HEK293 (cell line): ENCODE measurements around the gene IFT172.
A peak's percentile ranks its signal among the peaks of the same experiment; 100 is the strongest.

Experiments used
- CTCF ChIA-PET: fragments of 350-600 bp; formaldehyde crosslinking; extraction: SDS; loops from one replicate; lab custom pipeline; 2021; ENCODE audit warnings: antibody characterized with exemption; lab: Yijun Ruan, JAX
- POLR2A ChIA-PET: fragments of 300-600 bp; formaldehyde crosslinking; extraction: SDS; loops from one replicate; lab custom pipeline; 2020; ENCODE audit warnings: antibody characterized with exemption, inconsistent platforms; lab: Yijun Ruan, JAX
- H3K27ac ChIP-seq: fragments of 200-500 bp; sonication (Bioruptor generic); 2 replicates; pipeline ENCODE4 v1.5.1; 2014; ENCODE audit warnings: low read depth, low read length, control low read depth, inconsistent platforms; ENCODE audit errors: extremely low read depth
- H3K36me3 ChIP-seq, 2 experiments: fragments of 200-500 bp in 1 of 2; sonication (Bioruptor generic) in 1 of 2; 1 replicate in 1 of 2; 2 replicates in 1 of 2; pipeline ENCODE4 v1.5.1; 2014 to 2017; ENCODE audit warnings: inconsistent platforms in 2 of 2, low read length in 2 of 2; ENCODE audit not compliant: control insufficient read depth in 2 of 2, insufficient read depth in 1 of 2
- H3K4me1 ChIP-seq: fragments of 200-500 bp; sonication (Bioruptor generic); 2 replicates; pipeline ENCODE4 v1.5.1; 2014; ENCODE audit warnings: mild to moderate bottlenecking, low read length, inconsistent platforms; ENCODE audit not compliant: control insufficient read depth, insufficient read depth
- H3K4me3 ChIP-seq: 2 replicates; pipeline ENCODE4 v1.5.1; 2011; ENCODE audit warnings: low read depth, mild to moderate bottlenecking, control low read depth, low read length, moderate library complexity
- H3K9me3 ChIP-seq: fragments of 200-500 bp; sonication (Bioruptor generic); 2 replicates; pipeline ENCODE4 v1.5.1; 2014; ENCODE audit warnings: low read depth, low read length, inconsistent platforms; ENCODE audit not compliant: control insufficient read depth, insufficient read depth
- GLIS1 ChIP-seq: fragments of 450-650 bp; formaldehyde crosslinking; IDR thresholded peaks from 2 replicates; pipeline ENCODE4 v1.5.1; 2016; ENCODE audit warnings: missing biosample characterization, missing genetic modification characterization
- KLF16 ChIP-seq: fragments of 450-650 bp; formaldehyde crosslinking; IDR thresholded peaks from 2 replicates; pipeline ENCODE4 v1.5.1; 2017; ENCODE audit warnings: missing biosample characterization, missing genetic modification characterization
- KLF9 ChIP-seq: fragments of 450-650 bp; formaldehyde crosslinking; IDR thresholded peaks from 2 replicates; pipeline ENCODE4 v1.5.1; 2016; ENCODE audit warnings: missing biosample characterization, missing genetic modification characterization, low read depth
- SETDB1 ChIP-seq: IDR thresholded peaks from one replicate; pipeline ENCODE4 v1.6.1; 2017; ENCODE audit warnings: mild to moderate bottlenecking, low read length, moderate library complexity, mixed read lengths; ENCODE audit not compliant: insufficient read length
- SP2 ChIP-seq: fragments of 450-650 bp; formaldehyde crosslinking; IDR thresholded peaks from 2 replicates; pipeline ENCODE4 v1.5.1; 2016; ENCODE audit warnings: missing biosample characterization, missing genetic modification characterization
- SP7 ChIP-seq: fragments of 450-650 bp; formaldehyde crosslinking; IDR thresholded peaks from 2 replicates; pipeline ENCODE4 v1.5.1; 2016; ENCODE audit warnings: missing biosample characterization, missing genetic modification characterization
- YY2 ChIP-seq: fragments of 450-650 bp; formaldehyde crosslinking; IDR thresholded peaks from 2 replicates; pipeline ENCODE4 v1.5.1; 2016; ENCODE audit warnings: missing biosample characterization, missing genetic modification characterization
- ZBTB8A ChIP-seq: fragments of 450-650 bp; formaldehyde crosslinking; IDR thresholded peaks from 2 replicates; pipeline ENCODE4 v1.5.1; 2016; ENCODE audit warnings: missing biosample characterization, missing genetic modification characterization
- ZFP37 ChIP-seq: fragments of 450-650 bp; formaldehyde crosslinking; IDR thresholded peaks from 2 replicates; pipeline ENCODE4 v1.5.1; 2016; ENCODE audit warnings: missing biosample characterization, missing genetic modification characterization
- ZNF132 ChIP-seq: fragments of 450-650 bp; formaldehyde crosslinking; IDR thresholded peaks from 2 replicates; pipeline ENCODE4 v1.5.1; 2017; ENCODE audit warnings: missing biosample characterization, missing genetic modification characterization, borderline replicate concordance
- ZNF133 ChIP-seq: fragments of 450-650 bp; formaldehyde crosslinking; IDR thresholded peaks from 2 replicates; pipeline ENCODE4 v1.5.1; 2016; ENCODE audit warnings: missing biosample characterization, missing genetic modification characterization
- ZNF138 ChIP-seq: fragments of 450-650 bp; formaldehyde crosslinking; IDR thresholded peaks from 2 replicates; pipeline ENCODE4 v1.5.1; 2016; ENCODE audit warnings: missing biosample characterization, missing genetic modification characterization, borderline replicate concordance
- ZNF155 ChIP-seq: fragments of 450-650 bp; formaldehyde crosslinking; IDR thresholded peaks from 2 replicates; pipeline ENCODE4 v1.5.1; 2016; ENCODE audit warnings: missing biosample characterization, missing genetic modification characterization
- ZNF23 ChIP-seq: fragments of 450-650 bp; formaldehyde crosslinking; IDR thresholded peaks from 2 replicates; pipeline ENCODE4 v1.5.1; 2016; ENCODE audit warnings: missing biosample characterization, missing genetic modification characterization, borderline replicate concordance
- ZNF501 ChIP-seq: fragments of 450-650 bp; formaldehyde crosslinking; IDR thresholded peaks from 2 replicates; pipeline ENCODE4 v1.5.1; 2016; ENCODE audit warnings: missing biosample characterization, missing genetic modification characterization
- ZNF560 ChIP-seq: fragments of 450-650 bp; formaldehyde crosslinking; IDR thresholded peaks from 2 replicates; pipeline ENCODE4 v1.5.1; 2017; ENCODE audit warnings: missing biosample characterization, missing genetic modification characterization, borderline replicate concordance
- ZNF561 ChIP-seq: fragments of 450-650 bp; IDR thresholded peaks from 2 replicates; pipeline ENCODE4 v1.5.1; 2018; ENCODE audit warnings: missing biosample characterization, missing genetic modification characterization, borderline replicate concordance
- ZNF843 ChIP-seq: fragments of 450-650 bp; formaldehyde crosslinking; IDR thresholded peaks from 2 replicates; pipeline ENCODE4 v1.5.1; 2016; ENCODE audit warnings: missing biosample characterization, missing genetic modification characterization
- ZSCAN16 ChIP-seq: fragments of 450-650 bp; formaldehyde crosslinking; IDR thresholded peaks from 2 replicates; pipeline ENCODE4 v1.5.1; 2016; ENCODE audit warnings: missing biosample characterization, missing genetic modification characterization
- ZSCAN23 ChIP-seq: fragments of 450-650 bp; formaldehyde crosslinking; IDR thresholded peaks from 2 replicates; pipeline ENCODE4 v1.5.1; 2016; ENCODE audit warnings: missing biosample characterization, missing genetic modification characterization
- TF ChIP-seq, protein P1 (sequence below): fragments of 450-650 bp; formaldehyde crosslinking; IDR thresholded peaks from 2 replicates; pipeline ENCODE4 v1.5.1; 2016; ENCODE audit warnings: missing biosample characterization, missing genetic modification characterization
- TF ChIP-seq, protein P2 (sequence below): IDR thresholded peaks from 2 replicates; pipeline ENCODE4 v1.6.1; 2011; ENCODE audit warnings: mild to moderate bottlenecking, low read depth, low read length, borderline replicate concordance
- TF ChIP-seq, protein P3 (sequence below): fragments of 450-650 bp; formaldehyde crosslinking; IDR thresholded peaks from 2 replicates; pipeline ENCODE4 v1.5.1; 2016; ENCODE audit warnings: missing biosample characterization, missing genetic modification characterization
- TF ChIP-seq, protein P4 (sequence below): fragments of 450-650 bp; formaldehyde crosslinking; IDR thresholded peaks from 2 replicates; pipeline ENCODE4 v1.5.1; 2016; ENCODE audit warnings: missing biosample characterization, missing genetic modification characterization
- TF ChIP-seq, protein P5 (sequence below): fragments of 450-650 bp; formaldehyde crosslinking; IDR thresholded peaks from 2 replicates; pipeline ENCODE4 v1.5.1; 2017; ENCODE audit warnings: missing biosample characterization, missing genetic modification characterization

Gene IFT172

DNA sequence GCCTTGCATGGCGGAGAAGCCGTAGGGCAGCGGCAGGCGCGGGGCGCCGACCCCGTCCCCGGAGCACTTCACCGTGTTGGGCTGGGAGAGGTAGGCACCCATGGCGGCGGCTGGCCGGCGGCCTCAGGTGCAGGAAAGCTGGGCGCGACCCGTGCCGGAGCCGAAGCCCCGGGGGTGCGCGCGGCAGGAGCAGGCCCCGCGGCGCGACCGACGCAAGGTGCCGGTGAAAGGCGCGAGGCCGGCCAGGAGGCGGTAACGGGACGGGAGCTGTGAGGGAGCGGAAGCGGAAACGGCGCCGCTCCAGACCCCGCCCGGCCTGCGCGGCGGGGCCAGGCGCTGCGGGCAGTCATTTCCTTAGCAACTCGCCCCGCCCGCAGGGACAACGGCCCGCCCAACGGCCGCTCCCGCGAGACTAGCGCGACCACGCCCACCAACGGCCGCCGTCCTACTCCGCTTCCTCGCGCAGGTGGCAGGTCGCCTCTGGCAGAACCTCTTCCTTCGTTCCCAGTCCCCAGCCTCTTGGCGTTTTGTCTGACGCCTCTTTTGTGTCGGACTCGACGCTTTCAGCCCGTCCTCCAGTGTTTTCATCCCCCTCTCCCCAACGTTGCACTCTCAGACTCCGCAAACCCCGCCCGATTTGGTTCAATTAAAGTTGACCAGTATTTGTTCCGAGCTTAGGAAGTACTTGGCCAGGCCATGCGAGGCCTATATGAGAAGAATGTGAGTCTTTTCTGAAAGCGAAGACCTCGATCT, 80.0 kb downstream of the IFT172 start, which contains the start of gene PPM1G (continued):
- TF ChIP-seq, protein P1, sequence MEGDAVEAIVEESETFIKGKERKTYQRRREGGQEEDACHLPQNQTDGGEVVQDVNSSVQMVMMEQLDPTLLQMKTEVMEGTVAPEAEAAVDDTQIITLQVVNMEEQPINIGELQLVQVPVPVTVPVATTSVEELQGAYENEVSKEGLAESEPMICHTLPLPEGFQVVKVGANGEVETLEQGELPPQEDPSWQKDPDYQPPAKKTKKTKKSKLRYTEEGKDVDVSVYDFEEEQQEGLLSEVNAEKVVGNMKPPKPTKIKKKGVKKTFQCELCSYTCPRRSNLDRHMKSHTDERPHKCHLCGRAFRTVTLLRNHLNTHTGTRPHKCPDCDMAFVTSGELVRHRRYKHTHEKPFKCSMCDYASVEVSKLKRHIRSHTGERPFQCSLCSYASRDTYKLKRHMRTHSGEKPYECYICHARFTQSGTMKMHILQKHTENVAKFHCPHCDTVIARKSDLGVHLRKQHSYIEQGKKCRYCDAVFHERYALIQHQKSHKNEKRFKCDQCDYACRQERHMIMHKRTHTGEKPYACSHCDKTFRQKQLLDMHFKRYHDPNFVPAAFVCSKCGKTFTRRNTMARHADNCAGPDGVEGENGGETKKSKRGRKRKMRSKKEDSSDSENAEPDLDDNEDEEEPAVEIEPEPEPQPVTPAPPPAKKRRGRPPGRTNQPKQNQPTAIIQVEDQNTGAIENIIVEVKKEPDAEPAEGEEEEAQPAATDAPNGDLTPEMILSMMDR (tag by site-specific recombination), result peak; percentile 4
- TF ChIP-seq, protein P2, sequence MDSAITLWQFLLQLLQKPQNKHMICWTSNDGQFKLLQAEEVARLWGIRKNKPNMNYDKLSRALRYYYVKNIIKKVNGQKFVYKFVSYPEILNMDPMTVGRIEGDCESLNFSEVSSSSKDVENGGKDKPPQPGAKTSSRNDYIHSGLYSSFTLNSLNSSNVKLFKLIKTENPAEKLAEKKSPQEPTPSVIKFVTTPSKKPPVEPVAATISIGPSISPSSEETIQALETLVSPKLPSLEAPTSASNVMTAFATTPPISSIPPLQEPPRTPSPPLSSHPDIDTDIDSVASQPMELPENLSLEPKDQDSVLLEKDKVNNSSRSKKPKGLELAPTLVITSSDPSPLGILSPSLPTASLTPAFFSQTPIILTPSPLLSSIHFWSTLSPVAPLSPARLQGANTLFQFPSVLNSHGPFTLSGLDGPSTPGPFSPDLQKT, result no peak
- TF ChIP-seq KLF9 (peak; percentile 97), ZFP37 (0 out of 2 replicates have a peak, but pooled peaks have one; percentile 56), ZNF560 (tag by site-specific recombination) (no peak), YY2 (tag by site-specific recombination) (0 out of 2 replicates have a peak, but pooled peaks have one; percentile 60), ZNF561 (tag by site-specific recombination) (peak; percentile 53; the same call in 1 of the 2 replicates), ZNF132 (tag by site-specific recombination) (no peak)
- TF ChIP-seq, protein P3, sequence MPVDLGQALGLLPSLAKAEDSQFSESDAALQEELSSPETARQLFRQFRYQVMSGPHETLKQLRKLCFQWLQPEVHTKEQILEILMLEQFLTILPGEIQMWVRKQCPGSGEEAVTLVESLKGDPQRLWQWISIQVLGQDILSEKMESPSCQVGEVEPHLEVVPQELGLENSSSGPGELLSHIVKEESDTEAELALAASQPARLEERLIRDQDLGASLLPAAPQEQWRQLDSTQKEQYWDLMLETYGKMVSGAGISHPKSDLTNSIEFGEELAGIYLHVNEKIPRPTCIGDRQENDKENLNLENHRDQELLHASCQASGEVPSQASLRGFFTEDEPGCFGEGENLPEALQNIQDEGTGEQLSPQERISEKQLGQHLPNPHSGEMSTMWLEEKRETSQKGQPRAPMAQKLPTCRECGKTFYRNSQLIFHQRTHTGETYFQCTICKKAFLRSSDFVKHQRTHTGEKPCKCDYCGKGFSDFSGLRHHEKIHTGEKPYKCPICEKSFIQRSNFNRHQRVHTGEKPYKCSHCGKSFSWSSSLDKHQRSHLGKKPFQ (tag by site-specific recombination), result no peak

DNA sequence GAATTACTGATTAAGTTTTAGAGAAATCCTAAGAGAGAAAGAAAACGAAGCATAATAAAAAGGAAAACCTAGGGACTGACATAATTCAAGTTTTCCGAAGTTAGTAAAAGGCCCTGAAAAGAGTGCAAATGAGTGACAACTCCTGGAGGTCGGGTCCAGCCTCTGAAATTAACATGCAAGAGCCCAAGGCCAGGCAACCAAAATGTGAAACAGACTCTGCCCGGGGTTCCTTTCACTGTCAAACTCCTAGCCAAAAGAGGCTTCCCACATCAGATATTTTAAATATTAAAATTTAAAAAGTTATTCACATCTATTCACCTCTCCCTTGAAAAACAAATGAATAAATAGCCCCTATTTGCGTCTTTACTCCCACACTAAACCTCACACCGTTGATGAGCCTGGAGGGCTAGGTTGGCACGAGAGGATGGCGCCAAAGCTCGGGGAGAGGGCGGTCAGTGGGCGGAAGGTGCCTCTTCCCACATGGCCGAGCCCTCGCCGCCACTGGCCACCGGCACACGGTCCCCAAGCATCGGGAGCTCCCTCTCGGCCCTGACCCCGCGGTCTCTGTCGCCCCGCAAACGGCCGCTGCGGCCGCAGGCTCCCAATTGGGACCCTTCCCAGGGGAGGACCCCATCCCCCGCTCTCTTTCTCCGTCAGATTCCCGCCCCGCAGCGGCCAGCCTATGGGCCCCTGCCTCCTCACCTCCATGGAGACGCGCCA, 80.8 kb downstream of the IFT172 start:
- H3K4me1 ChIP-seq, result peaks cover 9% of the 10 kb centered on the region; the same call in 1 of the 2 replicates
- ChIA-PET CTCF (interaction anchor here (0.6 to 4.2 kb wide), 11 partner anchors 8 to 988 kb away, joined by 3 to 17 read pairs (median 4); partner anchors contain the start of gene NRBP1), POLR2A (interaction anchor here (0.6 to 3.4 kb wide), 16 partner anchors 12 to 337 kb away, joined by 3 to 56 read pairs (median 4); partner anchors contain the start of genes CCDC121, EIF2B4, GPN1 and GTF3C2)
- TF ChIP-seq ZBTB8A (peak; percentile 46; the same call in 1 of the 2 replicates), SP7 (tag by site-specific recombination) (no peak), ZNF501 (tag by site-specific recombination) (peak; percentile 15; the same call in 1 of the 2 replicates), GLIS1 (tag by site-specific recombination) (no peak), SP2 (tag by site-specific recombination) (peak; percentile 16), KLF16 (tag by site-specific recombination) (peak; percentile 63; the same call in 1 of the 2 replicates), ZSCAN16 (tag by site-specific recombination) (no peak), ZNF23 (no peak), ZNF138 (no peak), ZSCAN23 (no peak), ZNF155 (tag by site-specific recombination) (no peak), SETDB1 (no peak), ZNF843 (tag by site-specific recombination) (peak; percentile 22; the same call in 1 of the 2 replicates), ZNF133 (tag by site-specific recombination) (no peak)
- TF ChIP-seq, protein P4, sequence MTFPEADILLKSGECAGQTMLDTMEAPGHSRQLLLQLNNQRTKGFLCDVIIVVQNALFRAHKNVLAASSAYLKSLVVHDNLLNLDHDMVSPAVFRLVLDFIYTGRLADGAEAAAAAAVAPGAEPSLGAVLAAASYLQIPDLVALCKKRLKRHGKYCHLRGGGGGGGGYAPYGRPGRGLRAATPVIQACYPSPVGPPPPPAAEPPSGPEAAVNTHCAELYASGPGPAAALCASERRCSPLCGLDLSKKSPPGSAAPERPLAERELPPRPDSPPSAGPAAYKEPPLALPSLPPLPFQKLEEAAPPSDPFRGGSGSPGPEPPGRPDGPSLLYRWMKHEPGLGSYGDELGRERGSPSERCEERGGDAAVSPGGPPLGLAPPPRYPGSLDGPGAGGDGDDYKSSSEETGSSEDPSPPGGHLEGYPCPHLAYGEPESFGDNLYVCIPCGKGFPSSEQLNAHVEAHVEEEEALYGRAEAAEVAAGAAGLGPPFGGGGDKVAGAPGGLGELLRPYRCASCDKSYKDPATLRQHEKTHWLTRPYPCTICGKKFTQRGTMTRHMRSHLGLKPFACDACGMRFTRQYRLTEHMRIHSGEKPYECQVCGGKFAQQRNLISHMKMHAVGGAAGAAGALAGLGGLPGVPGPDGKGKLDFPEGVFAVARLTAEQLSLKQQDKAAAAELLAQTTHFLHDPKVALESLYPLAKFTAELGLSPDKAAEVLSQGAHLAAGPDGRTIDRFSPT (tag by site-specific recombination), result peak; percentile 58
- TF ChIP-seq, protein P5, sequence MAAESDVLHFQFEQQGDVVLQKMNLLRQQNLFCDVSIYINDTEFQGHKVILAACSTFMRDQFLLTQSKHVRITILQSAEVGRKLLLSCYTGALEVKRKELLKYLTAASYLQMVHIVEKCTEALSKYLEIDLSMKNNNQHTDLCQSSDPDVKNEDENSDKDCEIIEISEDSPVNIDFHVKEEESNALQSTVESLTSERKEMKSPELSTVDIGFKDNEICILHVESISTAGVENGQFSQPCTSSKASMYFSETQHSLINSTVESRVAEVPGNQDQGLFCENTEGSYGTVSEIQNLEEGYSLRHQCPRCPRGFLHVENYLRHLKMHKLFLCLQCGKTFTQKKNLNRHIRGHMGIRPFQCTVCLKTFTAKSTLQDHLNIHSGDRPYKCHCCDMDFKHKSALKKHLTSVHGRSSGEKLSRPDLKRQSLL (tag by site-specific recombination), result no peak

More for the DNA sequence above, 80.8 kb downstream of the IFT172 start:
- peaks cover 19 to 26% of the 10 kb centered on the region in 2 experiments; a peak in 2 of 3 replicates for H3K36me3 ChIP-seq
- H3K4me3 ChIP-seq, result peak overlapping the region; percentile 98
- H3K9me3 ChIP-seq, result no peaks in the 10 kb centered on the region
- H3K27ac ChIP-seq, result peak overlapping the region; percentile 96
